ENCODE data around the gene FBXO10.
"Not testable (repeated sequence)": the region's sequence is repeated elsewhere in the genome, so short reads cannot be mapped to it uniquely, and the experiment has no call there.

FBXO10 gene

DNA sequence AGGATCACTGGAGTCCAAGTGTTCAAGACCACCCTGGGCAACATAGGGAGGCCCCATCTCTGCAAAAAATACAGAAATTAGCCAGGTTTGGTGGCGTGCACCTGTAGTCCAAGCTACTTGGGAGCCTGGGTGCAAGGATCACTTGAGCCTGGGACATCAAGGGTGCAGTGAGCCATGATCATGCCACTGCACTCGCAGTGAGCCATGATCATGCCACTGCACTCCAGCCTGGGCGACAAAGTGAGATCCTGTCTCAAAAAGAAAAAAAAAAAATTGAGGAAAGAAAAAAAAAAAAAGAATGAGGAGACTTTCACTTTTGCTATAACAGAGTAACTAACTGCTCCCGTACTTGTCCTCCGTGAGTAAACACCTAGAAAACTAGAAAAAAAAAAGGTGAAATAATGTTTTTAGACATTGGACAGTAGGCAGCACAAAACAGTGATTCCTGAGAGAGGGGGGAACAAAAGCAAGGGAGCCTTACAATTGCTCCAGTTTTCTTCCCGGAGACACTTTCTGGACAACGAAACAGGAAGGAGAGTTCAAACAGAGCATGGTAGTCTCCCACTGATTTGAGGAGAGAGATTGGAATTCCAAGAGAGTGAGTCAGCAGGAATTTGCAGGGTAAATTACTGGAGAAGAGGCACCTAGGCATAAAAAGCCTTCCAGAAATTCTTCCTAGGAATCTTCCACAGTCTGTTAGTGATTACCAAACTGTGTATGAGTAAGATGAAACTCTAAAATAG, 104.1 kb downstream of the FBXO10 start:
- DNase-seq: no peak

GRCh38 chr9:37468620-37469019, 107.6 kb downstream of the FBXO10 start:
- no peak for DNase-seq

GRCh38 chr9:37467530-37467929, 108.7 kb downstream of the FBXO10 start:
- not testable (repeated sequence) for DNase-seq

DNA sequence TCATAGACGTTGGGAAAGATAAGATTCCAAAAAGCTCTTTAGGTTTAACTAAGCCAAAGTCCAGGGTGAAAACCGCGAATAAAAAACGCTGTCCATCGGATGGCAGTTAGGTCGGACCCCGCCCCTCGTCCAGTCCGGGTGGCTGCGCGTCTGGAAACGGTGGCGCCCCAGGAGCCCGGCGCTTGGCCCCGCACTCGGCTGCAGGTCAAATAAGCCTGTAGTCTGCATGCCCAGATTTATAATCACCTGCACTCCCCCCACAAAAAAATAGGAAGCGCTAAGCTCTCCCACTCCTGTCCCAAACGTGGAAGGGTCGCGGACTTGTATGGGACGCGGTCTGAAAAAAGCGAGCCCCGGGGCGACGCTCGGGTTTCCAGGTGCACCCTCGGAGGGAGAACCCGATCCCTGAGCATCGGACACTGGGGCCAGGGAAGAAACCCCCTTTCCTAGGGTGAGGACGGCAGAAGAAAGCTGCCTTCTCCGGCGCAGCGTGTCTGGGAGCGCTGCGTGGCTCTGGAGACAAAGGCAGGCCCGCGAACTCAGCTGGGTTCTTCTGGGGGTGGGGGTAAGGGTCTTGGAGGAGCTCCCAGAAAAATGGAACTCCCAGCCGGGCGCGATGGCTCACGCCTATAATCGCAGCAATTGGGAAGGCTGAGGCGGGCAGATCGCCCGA, 110.0 kb downstream of the FBXO10 start:
- peak; percentile 66 for DNase-seq

- DNase-seq: peak; percentile 100
These were observed 110.7 kb downstream of the FBXO10 start, which contains the start of gene ZBTB5 for GRCh38 chr9:37465249-37466036. Gene ZBTB5, minus strand, starts transcription at chr9:37465450. Its CDS starts 22,899 bp downstream, at chr9:37442551.

GRCh38 chr9:37464426-37465248, 111.5 kb downstream of the FBXO10 start:
- peak; percentile 77 for DNase-seq

DNA sequence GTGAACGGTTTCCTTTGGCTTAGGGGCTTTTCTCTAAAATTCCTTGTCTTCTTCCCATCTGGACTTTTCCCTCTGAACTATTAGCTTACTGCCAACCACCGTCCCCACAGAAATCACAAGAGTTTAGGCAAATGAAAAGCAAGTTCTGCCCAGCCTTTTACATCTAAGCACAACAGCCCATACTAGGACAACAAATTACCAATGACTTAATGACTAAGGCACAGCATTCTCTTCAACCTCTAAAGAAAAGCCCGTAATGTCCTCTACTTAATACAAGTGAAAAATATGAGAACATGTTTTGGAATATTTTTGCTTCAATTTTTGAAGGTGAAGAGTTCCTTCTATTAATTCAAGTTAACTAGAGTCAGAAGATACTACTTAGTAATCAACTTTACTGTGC, 112.2 kb downstream of the FBXO10 start:
- no peak for DNase-seq

Measured in midbrain (tissue), 1 donor.